HG03159 (cell line): Measurements from ENCODE around the gene HSF4.
A peak's percentile ranks its signal among the peaks of the same experiment; 100 is the strongest.

Experiments
- ATAC-seq: cut with Tn5 transposase; IDR thresholded peaks from one replicate; pipeline ENCODE4 v1.9.1; 2021; ENCODE audit warnings: mild to moderate bottlenecking, moderate library complexity; ENCODE audit not compliant: unreplicated experiment

The HSF4 gene

GRCh38 chr16:67183627-67184452 lies 19.3 kb downstream of the HSF4 start, which contains the start of gene MATCAP1:
Gene MATCAP1 (minus strand): TSS chr16:67183963. CDS start chr16:67180610, 3,353 bp downstream.
- ATAC-seq, result peak; percentile 92

GRCh38 chr16:67184453-67184994 lies 20.0 kb downstream of the HSF4 start:
- no peak for ATAC-seq

GRCh38 chr16:67184995-67185650 lies 20.6 kb downstream of the HSF4 start:
- no peak for ATAC-seq

- no peak for ATAC-seq
These were observed 21.1 kb downstream of the HSF4 start for GRCh38 chr16:67185651-67186134.

GRCh38 chr16:67186550-67186950 lies 22.0 kb downstream of the HSF4 start:
- ATAC-seq, result no peak

GRCh38 chr16:67187175-67187890 lies 22.8 kb downstream of the HSF4 start:
- ATAC-seq, result no peak

- no peak for ATAC-seq
These were observed 23.8 kb downstream of the HSF4 start for GRCh38 chr16:67188323-67188722.

- ATAC-seq, result no peak
These were observed 24.3 kb downstream of the HSF4 start for GRCh38 chr16:67188798-67189197.

GRCh38 chr16:67190041-67190440 lies 25.5 kb downstream of the HSF4 start, which contains the start of gene EXOC3L1:
Gene EXOC3L1 (minus strand): TSS chr16:67190136. CDS start chr16:67189676, 460 bp downstream.
- ATAC-seq, result no peak

GRCh38 chr16:67190448-67191399 lies 26.2 kb downstream of the HSF4 start:
- no peak for ATAC-seq

GRCh38 chr16:67191411-67191994 lies 27.0 kb downstream of the HSF4 start:
- no peak for ATAC-seq

- peak; percentile 89 for ATAC-seq
These were observed 27.6 kb downstream of the HSF4 start, which contains the start of gene E2F4 for GRCh38 chr16:67191995-67192681. Gene E2F4 (plus strand): TSS chr16:67192155. CDS start chr16:67192228, 73 bp downstream.

- ATAC-seq, result no peak
These were observed 28.3 kb downstream of the HSF4 start for GRCh38 chr16:67192781-67193361.

GRCh38 chr16:67193536-67193935 lies 29.0 kb downstream of the HSF4 start:
- ATAC-seq, result no peak

GRCh38 chr16:67194260-67194659 lies 29.7 kb downstream of the HSF4 start:
- ATAC-seq, result no peak

- ATAC-seq, result no peak
These were observed 31.1 kb downstream of the HSF4 start for GRCh38 chr16:67195676-67196075.

- ATAC-seq, result no peak
These were observed 32.3 kb downstream of the HSF4 start for GRCh38 chr16:67196881-67197280.

- no peak for ATAC-seq
These were observed 33.2 kb downstream of the HSF4 start for GRCh38 chr16:67197704-67198103.
